Mesenchymal stem cell (in vitro differentiated cells and primary cell): ENCODE data around the gene RFX2.

ENCODE experiments used
- DNase-seq: peaks from one replicate; pipeline ENCODE4 v3.0.0-alpha.2; 2013
- H2AFZ ChIP-seq: one replicate; pipeline ENCODE4 v1.6.1; 2013; ENCODE audit warnings: low read depth, mild to moderate bottlenecking, control low read depth, inconsistent platforms, low read length, moderate library complexity
- H2AK5ac ChIP-seq: 2 replicates; pipeline ENCODE4 v1.6.1; 2013; ENCODE audit warnings: low read length, moderate library complexity, mild to moderate bottlenecking, inconsistent platforms; ENCODE audit not compliant: severe bottlenecking
- H2BK120ac ChIP-seq: one replicate; pipeline ENCODE4 v1.6.1; 2013; ENCODE audit warnings: low read depth, mild to moderate bottlenecking, inconsistent platforms, low read length, moderate library complexity
- H2BK12ac ChIP-seq, 2 experiments: one replicate each; pipeline ENCODE4 v1.6.1; 2013; ENCODE audit warnings: inconsistent platforms in 2 of 2, low read length in 2 of 2, mild to moderate bottlenecking in 2 of 2, moderate library complexity in 2 of 2, control low read depth in 1 of 2
- H2BK15ac ChIP-seq: one replicate; pipeline ENCODE4 v1.6.1; 2013; ENCODE audit warnings: mild to moderate bottlenecking, low read depth, inconsistent platforms; ENCODE audit not compliant: poor library complexity, severe bottlenecking
- H2BK5ac ChIP-seq: 2 replicates; pipeline ENCODE4 v1.6.1; 2013; ENCODE audit warnings: low read depth, mild to moderate bottlenecking, low read length, control low read depth, inconsistent platforms; ENCODE audit not compliant: poor library complexity, severe bottlenecking
- H3K14ac ChIP-seq, 2 experiments: one replicate each; pipeline ENCODE4 v1.6.1; 2013; ENCODE audit warnings: inconsistent platforms in 2 of 2, low read length in 2 of 2, control low read depth in 1 of 2, mild to moderate bottlenecking in 1 of 2, moderate library complexity in 1 of 2
- H3K18ac ChIP-seq, 2 experiments: one replicate each; pipeline ENCODE4 v1.6.1; 2013; ENCODE audit warnings: inconsistent platforms in 2 of 2, low read length in 2 of 2, control low read depth in 1 of 2, low read depth in 1 of 2, mild to moderate bottlenecking in 1 of 2
- H3K23ac ChIP-seq, 2 experiments: one replicate each; pipeline ENCODE4 v1.6.1; 2013; ENCODE audit warnings: inconsistent platforms in 2 of 2, low read length in 2 of 2, mild to moderate bottlenecking in 2 of 2, moderate library complexity in 2 of 2, control low read depth in 1 of 2
- H3K27ac ChIP-seq: 2 replicates; pipeline ENCODE4 v1.5.1; 2013; ENCODE audit warnings: mild to moderate bottlenecking, moderate library complexity, low read length, control low read depth, inconsistent platforms; ENCODE audit not compliant: poor library complexity, severe bottlenecking
- H3K27me3 ChIP-seq, 2 experiments: 2 replicates each; pipeline versions ENCODE4 v1.6.1 to v1.7.0; 2013; ENCODE audit warnings: low read length in 2 of 2, mild to moderate bottlenecking in 2 of 2, moderate library complexity in 2 of 2, control low read depth in 1 of 2, inconsistent platforms in 1 of 2; ENCODE audit not compliant: control insufficient read depth in 1 of 2, insufficient read depth in 1 of 2
- H3K36me3 ChIP-seq, 2 experiments: 2 replicates each; pipeline versions ENCODE4 v1.6.1 to v1.7.0; 2013; ENCODE audit warnings: low read length in 2 of 2, control low read depth in 1 of 2, inconsistent platforms in 1 of 2, low read depth in 1 of 2, mild to moderate bottlenecking in 1 of 2; ENCODE audit not compliant: insufficient read depth in 2 of 2, control insufficient read depth in 1 of 2
- H3K4ac ChIP-seq, 2 experiments: one replicate each; pipeline ENCODE4 v1.6.1; 2013; ENCODE audit warnings: inconsistent platforms in 2 of 2, low read length in 2 of 2, mild to moderate bottlenecking in 2 of 2, moderate library complexity in 2 of 2, control low read depth in 1 of 2, low read depth in 1 of 2
- H3K4me1 ChIP-seq: 2 replicates; pipeline ENCODE4 v1.6.1; 2013; ENCODE audit warnings: low read depth, low read length, control low read depth; ENCODE audit not compliant: control insufficient read depth, insufficient read depth
- H3K4me2 ChIP-seq: 2 replicates; pipeline ENCODE4 v1.6.1; 2013; ENCODE audit warnings: low read length, mild to moderate bottlenecking, inconsistent platforms; ENCODE audit not compliant: poor library complexity, severe bottlenecking
- H3K4me3 ChIP-seq, 2 experiments: 2 replicates each; pipeline versions ENCODE4 v1.5.1 to v1.7.0; 2013; ENCODE audit warnings: low read length in 2 of 2, mild to moderate bottlenecking in 2 of 2, control low read depth in 1 of 2, low read depth in 1 of 2; ENCODE audit not compliant: insufficient read depth in 1 of 2
- H3K79me1 ChIP-seq: replicated peaks from 2 replicates; pipeline ENCODE4 v1.6.1; 2013; ENCODE audit warnings: mild to moderate bottlenecking, control low read depth, low read length, inconsistent platforms; ENCODE audit not compliant: poor library complexity, severe bottlenecking
- H3K9ac ChIP-seq: 2 replicates; pipeline ENCODE4 v1.7.0; 2013; ENCODE audit warnings: mild to moderate bottlenecking, low read length, moderate library complexity
- H3K9me3 ChIP-seq: 2 replicates; pipeline ENCODE4 v1.7.0; 2013; ENCODE audit warnings: mild to moderate bottlenecking, low read length; ENCODE audit not compliant: control insufficient read depth
- H4K8ac ChIP-seq: one replicate; pipeline ENCODE4 v1.6.1; 2013; ENCODE audit warnings: inconsistent platforms, mild to moderate bottlenecking, low read length, moderate library complexity
- H4K91ac ChIP-seq: one replicate; pipeline ENCODE4 v1.6.1; 2013; ENCODE audit warnings: mild to moderate bottlenecking, low read length, inconsistent platforms
- WGBS: methylation state at CpG from one replicate; pipeline ENCODE4 v1.1.7; 2013; ENCODE audit warnings: mixed read lengths; 5-methylcytosine and 5-hydroxymethylcytosine counted together

RFX2 gene

DNA sequence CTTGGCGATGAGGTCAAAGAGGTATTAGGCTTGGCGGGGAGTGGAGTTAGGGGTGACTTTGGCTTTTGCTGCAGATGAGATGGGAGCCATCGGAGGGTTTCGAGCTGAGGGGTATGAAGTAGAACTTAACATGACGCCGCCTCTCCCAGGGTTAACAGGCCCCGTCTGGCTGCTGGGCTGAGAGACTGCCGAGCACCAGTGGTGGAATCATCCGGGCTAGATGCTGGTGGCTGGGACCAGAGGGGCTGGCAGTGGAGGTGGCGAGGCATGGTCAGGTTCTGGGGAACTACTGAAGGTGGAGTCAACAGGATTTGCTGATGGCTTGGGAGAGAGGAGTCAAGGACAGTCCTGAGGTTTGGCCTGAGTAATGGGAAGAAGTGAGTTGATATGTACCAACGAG lies 4.9 kb downstream of the RFX2 start:
- no peak for DNase-seq
- H3K9ac ChIP-seq: peak overlapping the region; percentile 74
- no peak overlapping the region for H2BK12ac ChIP-seq
- peaks cover 9% of the 10 kb centered on the region for H3K79me1 ChIP-seq
- H3K4ac ChIP-seq: no peak overlapping the region
- H3K14ac ChIP-seq: no peak overlapping the region
- no peak overlapping the region for H3K27ac ChIP-seq
- no peak overlapping the region for H3K18ac ChIP-seq
- no peak overlapping the region for H4K91ac ChIP-seq
- no peak overlapping the region for H3K4me3 ChIP-seq
- no peaks in the 10 kb centered on the region for H3K9me3 ChIP-seq
- no peak overlapping the region for H3K23ac ChIP-seq
- H3K4me2 ChIP-seq: no peak overlapping the region
- no peak overlapping the region for H2AK5ac ChIP-seq
- peaks cover 16% of the 10 kb centered on the region for H3K4me1 ChIP-seq
- H3K27me3 ChIP-seq: no peaks in the 10 kb centered on the region
- peaks cover 0 to 4% of the 10 kb centered on the region in 2 experiments for H3K36me3 ChIP-seq
- H2BK120ac ChIP-seq: no peak overlapping the region
- WGBS: 93% methylated on average over 11 of the region's 11 CpGs
- no peak overlapping the region for H2AFZ ChIP-seq
- peak overlapping the region; percentile 9 for H4K8ac ChIP-seq
- no peak overlapping the region for H2BK15ac ChIP-seq
- H2BK5ac ChIP-seq: no peak overlapping the region

DNA sequence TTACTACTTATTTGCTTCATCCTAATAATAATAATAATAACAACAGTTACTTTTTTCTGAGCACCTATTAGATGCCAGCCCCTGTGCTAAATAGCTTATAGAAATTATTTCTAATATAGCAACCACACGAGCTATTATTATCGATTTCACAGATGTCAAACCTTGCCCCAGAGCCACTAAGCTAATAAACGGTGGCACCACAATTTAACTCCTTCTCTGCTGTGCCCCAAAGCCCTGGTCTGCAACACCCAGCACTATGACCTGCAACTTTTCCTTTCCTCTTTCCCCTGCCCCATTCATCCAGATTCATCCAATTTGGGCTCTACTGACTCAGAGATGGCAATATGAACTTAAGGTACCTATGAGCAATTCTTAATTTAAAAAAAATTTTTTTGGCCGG lies 6.4 kb downstream of the RFX2 start:
- Histone ChIP-seq H3K9ac (peak overlapping the region; percentile 78), H3K27me3 (no peaks in the 10 kb centered on the region), H3K79me1 (peaks cover 9% of the 10 kb centered on the region), H3K4me3 (peak overlapping the region in 1 of 2 experiments; percentile 47), H3K18ac (no peak overlapping the region), H2BK12ac (no peak overlapping the region), H3K9me3 (no peaks in the 10 kb centered on the region), H4K8ac (no peak overlapping the region), H3K27ac (no peak overlapping the region), H3K4me2 (no peak overlapping the region), H3K23ac (no peak overlapping the region), H3K36me3 (peaks cover 0 to 4% of the 10 kb centered on the region in 2 experiments), H4K91ac (no peak overlapping the region), H2BK5ac (no peak overlapping the region), H2AFZ (no peak overlapping the region), H2BK15ac (no peak overlapping the region), H2AK5ac (no peak overlapping the region), H3K4me1 (peaks cover 6% of the 10 kb centered on the region), H2BK120ac (no peak overlapping the region), H3K14ac (no peak overlapping the region), H3K4ac (no peak overlapping the region)
- 89% methylated on average over 4 of the region's 4 CpGs for WGBS
- DNase-seq: no peak

DNA sequence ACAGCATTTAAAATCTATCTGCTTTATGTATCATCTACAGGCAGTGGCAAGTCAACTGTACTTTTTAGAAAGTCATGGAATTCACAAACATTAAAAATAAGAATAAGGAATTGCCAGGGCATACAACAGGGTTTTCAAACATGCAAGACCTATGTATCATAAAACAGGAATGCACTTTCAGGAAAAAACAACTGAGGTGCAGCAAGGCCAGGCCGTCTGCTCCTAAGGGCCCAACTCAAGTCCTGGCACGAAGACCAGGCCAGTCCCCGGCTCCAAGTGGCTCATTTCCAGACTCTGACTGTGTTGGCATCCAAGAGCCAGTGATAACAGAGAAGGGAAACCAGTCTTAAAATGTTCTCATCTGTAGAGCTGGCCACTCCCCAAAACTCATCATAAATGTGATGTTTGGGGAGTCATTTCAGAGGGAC lies 7.1 kb downstream of the RFX2 start:
- no peak overlapping the region for H3K4ac ChIP-seq
- 64% methylated on average over 3 of the region's 3 CpGs for WGBS

GRCh38 chr19:6101991-6102390 lies 8.3 kb downstream of the RFX2 start:
- Histone ChIP-seq H3K9me3 (no peaks in the 10 kb centered on the region), H3K23ac (no peak overlapping the region), H2BK5ac (no peak overlapping the region), H3K27ac (no peak overlapping the region), H3K4me3 (no peak overlapping the region), H2AK5ac (no peak overlapping the region), H2BK15ac (no peak overlapping the region), H3K18ac (no peak overlapping the region), H3K9ac (no peak overlapping the region), H3K4me2 (no peak overlapping the region), H3K36me3 (peaks cover 0 to 4% of the 10 kb centered on the region in 2 experiments), H3K14ac (no peak overlapping the region), H3K27me3 (no peaks in the 10 kb centered on the region), H4K91ac (no peak overlapping the region), H2AFZ (no peak overlapping the region), H3K79me1 (peaks cover 11% of the 10 kb centered on the region), H3K4me1 (peaks cover 4% of the 10 kb centered on the region), H3K4ac (no peak overlapping the region), H4K8ac (no peak overlapping the region), H2BK120ac (no peak overlapping the region), H2BK12ac (no peak overlapping the region)
- 97% methylated on average over 3 of the region's 3 CpGs for WGBS
- DNase-seq: no peak

More for the DNA sequence above, 7.1 kb downstream of the RFX2 start:
- Histone ChIP-seq H3K36me3 (peaks cover 0 to 4% of the 10 kb centered on the region in 2 experiments), H2BK15ac (no peak overlapping the region), H3K27me3 (no peaks in the 10 kb centered on the region), H2BK120ac (no peak overlapping the region), H3K9ac (peak overlapping the region; percentile 78), H3K18ac (no peak overlapping the region), H3K79me1 (peaks cover 10% of the 10 kb centered on the region), H3K27ac (peak overlapping the region; percentile 36), H2BK12ac (no peak overlapping the region), H3K4me3 (peak overlapping the region in 1 of 2 experiments; percentile 47), H4K8ac (no peak overlapping the region), H4K91ac (no peak overlapping the region), H2AK5ac (no peak overlapping the region), H3K4me2 (no peak overlapping the region), H3K14ac (no peak overlapping the region), H3K9me3 (no peaks in the 10 kb centered on the region), H3K4me1 (peaks cover 4% of the 10 kb centered on the region), H2AFZ (no peak overlapping the region), H3K23ac (no peak overlapping the region), H2BK5ac (no peak overlapping the region)
- DNase-seq: peak; percentile 38
